NCI-H2196 (cell line): Measurements from ENCODE around the gene TECTA.
"Not testable (repeated sequence)": the region's sequence is repeated elsewhere in the genome, so short reads cannot be mapped to it uniquely, and the experiment has no call there.

Experiments used
- DNase-seq: peaks from one replicate; lab custom pipeline; 2025; ENCODE audit not compliant: unreplicated experiment; lab: John Stamatoyannopoulos, UW

Gene TECTA

GRCh38 chr11:121177629-121178028 is 76.6 kb downstream of the TECTA start:
- not testable (repeated sequence) for DNase-seq

DNA sequence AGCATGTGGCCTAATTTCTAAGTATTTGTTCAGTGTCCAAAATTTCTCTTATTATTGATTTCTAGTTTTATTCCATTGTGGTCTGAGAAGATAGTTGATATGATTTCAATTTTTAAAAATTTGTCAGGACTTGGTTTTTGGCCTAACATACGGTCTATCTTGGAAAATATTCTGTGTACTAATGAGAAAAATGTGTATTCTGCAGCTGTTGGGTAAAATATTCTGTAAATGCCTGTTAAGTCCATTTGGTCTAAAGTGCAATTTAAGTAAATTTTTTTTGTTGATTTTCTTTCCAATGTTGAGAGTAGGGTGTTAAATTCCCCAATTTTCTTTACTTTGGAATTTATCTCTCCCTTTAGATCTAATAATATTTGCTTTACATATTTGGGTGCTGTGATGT is 78.3 kb downstream of the TECTA start:
- DNase-seq, result no peak

DNA sequence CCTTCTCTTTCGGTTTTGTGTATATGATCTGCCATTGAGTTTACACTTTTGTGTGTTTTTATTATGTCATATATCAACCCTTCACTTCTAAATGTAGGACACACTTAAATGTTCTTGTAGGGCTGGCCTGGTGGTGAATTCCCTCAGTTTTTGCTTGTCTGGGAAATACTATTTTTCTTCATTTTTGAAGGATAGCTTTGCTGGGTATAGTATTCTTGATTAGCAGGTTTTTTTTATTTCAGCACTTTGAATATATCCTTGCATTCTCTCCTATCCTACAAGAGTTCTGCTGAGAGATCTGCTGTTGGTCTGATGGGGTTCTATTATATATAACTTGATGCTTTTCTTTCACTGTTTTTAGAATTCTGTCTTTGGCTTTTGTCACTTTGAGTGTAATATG is 79.1 kb downstream of the TECTA start:
- DNase-seq, result no peak

DNA sequence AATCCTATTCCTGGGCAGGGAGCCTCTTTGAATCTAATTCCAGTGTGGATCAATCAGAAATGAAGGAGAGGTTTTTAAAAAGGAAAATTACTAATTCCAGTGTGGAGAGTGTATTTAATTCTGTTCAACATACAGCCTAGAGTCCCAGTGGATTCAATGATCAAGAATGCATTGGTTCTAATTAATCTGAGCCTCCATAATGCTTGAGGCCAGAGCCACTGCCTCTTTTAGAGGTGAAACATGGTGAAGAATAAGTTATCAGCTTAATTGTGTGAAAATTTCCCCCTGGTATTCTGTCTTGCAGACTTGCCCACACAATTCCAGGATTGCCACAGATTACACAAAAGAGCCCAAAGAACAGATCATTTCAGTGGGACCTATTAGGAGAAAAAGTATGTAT is 87.7 kb downstream of the TECTA start:
- no peak for DNase-seq

- no peak for DNase-seq
Observed at GRCh38 chr11:121191818-121192217, 90.8 kb downstream of the TECTA start.

GRCh38 chr11:121194731-121195596 is 93.9 kb downstream of the TECTA start:
- peak; percentile 68 for DNase-seq

DNA sequence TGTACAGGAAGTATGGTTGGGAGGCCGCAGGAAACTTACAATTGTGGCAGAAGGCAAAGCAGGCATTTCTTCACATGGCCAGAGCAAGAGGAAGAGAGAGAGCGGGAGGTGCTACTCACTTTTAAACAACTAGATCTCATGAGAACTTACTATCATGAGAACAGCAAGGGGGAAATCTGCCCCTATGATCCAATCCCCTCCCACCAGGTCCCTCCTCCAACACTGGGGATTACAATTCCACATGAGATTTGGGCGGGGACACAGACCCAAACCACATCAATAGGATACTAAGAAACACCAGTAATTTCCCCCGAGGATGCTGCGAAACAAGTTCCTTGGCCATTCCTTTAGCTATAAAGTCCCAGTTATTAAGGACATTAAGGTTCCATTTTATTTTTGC is 97.4 kb downstream of the TECTA start:
- DNase-seq, result no peak

- no peak for DNase-seq
Observed at GRCh38 chr11:121199516-121199915, 98.5 kb downstream of the TECTA start.

- DNase-seq, result no peak
Observed at GRCh38 chr11:121206810-121207209, 105.8 kb downstream of the TECTA start.

DNA sequence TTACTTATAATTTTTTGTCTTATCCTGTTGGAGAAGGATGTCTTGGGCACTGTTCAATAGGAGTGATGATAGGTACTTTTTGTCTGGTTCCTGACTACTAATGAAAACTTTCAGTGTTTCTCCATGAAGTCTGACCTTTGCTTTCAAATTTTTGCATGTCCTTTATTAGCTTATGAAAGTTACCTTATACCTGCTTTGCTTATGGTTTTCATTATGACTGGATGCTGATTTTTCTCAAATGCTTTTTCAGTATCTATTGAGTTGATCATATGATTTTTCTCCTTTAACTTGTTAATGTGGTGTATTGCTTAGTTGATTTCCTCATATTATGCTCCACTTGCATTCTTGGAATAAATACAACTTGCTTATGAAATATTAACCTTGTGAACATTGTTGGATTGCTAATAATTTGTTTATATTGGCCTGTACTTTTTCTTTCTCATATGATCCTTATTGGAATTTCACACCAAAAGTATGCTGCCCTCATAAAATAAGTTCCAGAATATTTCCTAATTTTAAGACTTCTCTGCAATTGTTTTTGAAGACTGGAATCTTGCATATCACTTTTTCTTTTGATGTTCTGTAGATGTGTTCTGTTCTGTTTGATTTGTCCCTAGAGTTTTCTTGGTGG is 106.6 kb downstream of the TECTA start:
- DNase-seq, result no peak

DNA sequence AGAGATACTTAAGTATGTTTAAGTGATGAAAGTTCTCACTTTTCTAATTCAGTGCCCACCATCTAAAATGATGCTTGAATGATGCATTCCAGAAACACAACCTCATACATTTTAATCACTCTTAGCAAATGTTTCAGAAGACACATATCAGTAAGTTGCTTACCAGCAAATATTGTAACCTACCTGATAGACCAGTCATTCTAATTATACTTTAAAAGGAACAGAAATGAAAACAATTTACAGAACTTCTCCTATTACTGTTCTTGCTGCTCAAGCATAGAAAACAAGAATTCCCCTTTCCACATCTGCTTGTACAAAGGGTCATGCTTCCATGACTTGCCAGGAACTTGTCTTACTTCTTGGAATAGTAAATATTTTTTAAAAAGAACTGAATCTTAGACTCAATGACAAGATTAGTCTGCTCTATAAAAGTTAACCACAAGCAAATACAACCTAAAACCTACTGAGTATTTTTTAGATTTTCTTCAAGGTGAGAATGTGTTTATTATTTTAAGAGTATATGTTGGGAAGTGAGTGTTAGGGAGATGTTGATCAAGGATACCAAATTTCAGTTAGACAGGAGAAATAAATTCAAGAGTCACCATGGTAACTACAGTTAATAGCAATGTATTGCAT is 109.5 kb downstream of the TECTA start:
- DNase-seq, result no peak

DNA sequence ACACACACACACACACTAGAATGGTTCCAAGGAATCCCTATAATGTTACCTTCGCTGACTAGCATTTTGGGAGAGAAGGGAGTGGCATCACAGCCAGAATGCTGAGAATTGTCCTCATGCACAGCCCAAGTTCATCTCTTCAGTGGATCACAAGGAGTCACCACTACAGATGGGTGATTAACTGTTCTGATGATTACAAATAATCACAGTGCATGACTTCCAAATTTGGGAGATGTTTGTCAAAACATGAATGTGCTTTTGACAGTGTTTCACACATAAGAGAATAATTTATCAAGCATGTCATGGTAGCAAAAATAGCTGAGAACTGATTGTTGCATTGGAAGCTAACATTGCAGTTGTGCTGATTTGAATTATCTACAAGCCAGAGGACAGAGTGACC is 110.6 kb downstream of the TECTA start:
- DNase-seq, result no peak

DNA sequence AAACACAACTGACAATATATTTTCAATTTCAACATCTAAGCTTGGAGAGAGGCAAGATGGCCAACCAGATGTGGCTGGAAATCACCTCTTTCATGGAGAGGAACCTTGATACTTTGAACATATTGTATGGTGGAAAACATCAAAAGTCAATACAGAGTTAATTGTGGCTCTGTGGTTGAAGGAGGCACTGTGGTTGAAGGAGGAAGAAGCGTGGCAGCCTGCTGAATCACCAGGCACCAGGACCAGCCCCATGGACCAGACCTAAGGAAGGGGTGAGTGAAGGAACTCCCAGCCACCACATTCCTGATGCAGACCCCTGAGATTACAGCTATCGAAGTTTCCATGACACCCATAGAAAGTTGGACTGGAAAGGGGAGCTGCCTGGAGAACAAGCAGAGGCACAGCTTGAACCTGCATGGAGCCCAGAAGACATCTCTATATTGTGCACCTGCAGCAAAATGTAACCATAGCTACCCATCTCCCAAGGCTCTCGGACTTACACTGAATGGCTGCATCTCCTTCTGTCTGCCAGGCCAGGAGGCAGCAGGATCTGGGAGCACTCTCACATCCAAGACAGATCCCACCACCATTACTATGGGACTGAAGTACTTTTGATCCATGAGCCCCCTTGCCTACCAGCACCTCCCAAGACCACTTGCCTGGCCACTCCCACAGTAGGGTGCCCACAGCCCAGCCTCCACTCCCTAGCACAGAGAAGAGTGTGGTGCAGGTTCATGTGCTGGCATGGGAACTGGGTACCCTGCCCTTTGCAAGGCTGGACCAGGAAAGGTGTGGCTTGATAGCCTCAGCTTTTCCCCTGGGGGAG is 111.7 kb downstream of the TECTA start:
- no peak for DNase-seq

GRCh38 chr11:121213362-121213893 is 112.4 kb downstream of the TECTA start:
- DNase-seq, result no peak

DNA sequence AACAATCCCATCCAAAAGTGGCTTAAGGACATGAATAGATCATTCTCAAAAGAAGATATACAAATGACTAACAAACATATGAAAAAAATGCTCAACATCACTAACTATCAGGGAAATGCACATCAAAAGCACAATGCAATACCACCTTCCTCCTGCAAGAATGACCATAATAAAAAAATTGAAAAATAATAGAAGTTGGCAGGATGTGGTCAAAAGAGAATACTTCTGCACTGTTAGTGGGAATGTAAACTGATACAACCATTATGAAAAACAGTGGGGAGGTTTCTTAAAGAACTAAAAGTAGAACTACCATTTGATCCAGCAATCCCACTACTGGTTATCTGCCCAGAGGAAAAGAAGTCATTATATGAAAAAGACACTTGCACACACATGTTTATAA is 113.8 kb downstream of the TECTA start:
- no peak for DNase-seq

DNA sequence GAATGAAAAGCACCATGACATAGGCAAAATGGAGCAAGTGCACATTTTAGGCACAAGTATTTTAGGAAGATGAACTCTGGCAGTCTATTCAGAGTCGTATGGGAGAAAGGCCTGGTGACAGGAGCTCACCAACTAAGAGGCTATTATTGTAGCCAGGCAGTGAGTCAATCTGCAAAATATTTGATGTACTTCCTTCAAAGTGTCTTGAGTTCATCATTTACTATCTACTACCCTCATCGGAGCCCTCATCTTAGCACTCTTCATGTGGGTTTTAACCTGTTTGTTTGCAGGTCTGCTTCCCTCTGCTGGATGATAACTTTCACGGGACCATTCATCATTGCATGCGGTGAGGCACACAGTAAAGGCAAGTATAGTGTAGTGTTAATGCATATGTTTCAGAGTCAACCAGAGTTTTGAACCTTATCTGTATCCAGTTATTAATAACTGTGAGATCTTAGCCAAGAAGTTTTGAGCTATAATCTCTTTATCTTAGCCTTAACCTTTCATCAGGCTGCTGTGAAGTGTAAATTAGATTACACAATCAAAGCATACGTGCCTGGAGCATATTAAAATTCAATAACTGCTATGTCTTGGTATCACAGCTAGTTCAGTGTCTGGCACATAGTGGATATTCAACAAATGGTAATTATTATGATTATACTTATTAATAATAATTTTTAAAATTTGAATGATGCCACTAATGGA is 120.6 kb downstream of the TECTA start:
- no peak for DNase-seq

GRCh38 chr11:121223161-121223560 is 122.1 kb downstream of the TECTA start:
- DNase-seq, result no peak

- no peak for DNase-seq
Observed at GRCh38 chr11:121225382-121225781, 124.3 kb downstream of the TECTA start.

GRCh38 chr11:121226415-121227263 is 125.6 kb downstream of the TECTA start:
- DNase-seq, result no peak
